ENCODE measurements around the gene NSUN4. TPM values are rescaled to one million over a fixed set of nuclear protein-coding genes. Genes with fewer than 3 reads are reported as not detected.

NSUN4 gene
- total and polyA plus RNA-seq, 2 of the 13 experiments (the other 11 are each of a cell fraction or from before 2014, with no cell fraction given): 21.5 to 23.5 TPM

GRCh38 chr1:46401964-46402626 is 61.5 kb downstream of the NSUN4 start (continued):
- no peak for TF ChIP-seq BRF2 (CRISPR knock-in tag; IDR thresholded peaks at IDR 0.05)
- TF ChIP-seq KLF11 (CRISPR knock-in tag; IDR thresholded peaks at IDR 0.05): no peak
- peak; percentile 69 for TF ChIP-seq RXRB (CRISPR knock-in tag; IDR thresholded peaks at IDR 0.05; ENCODE audit: borderline replicate concordance)
- TF ChIP-seq JUN (CRISPR knock-in tag; IDR thresholded peaks at IDR 0.05): no peak
- no peak for TF ChIP-seq TERF1 (CRISPR knock-in tag; IDR thresholded peaks at IDR 0.05)
- peak; percentile 81; the same call in 1 of the 2 replicates for TF ChIP-seq ZIK1 (CRISPR knock-in tag; IDR thresholded peaks at IDR 0.05; ENCODE audit: borderline replicate concordance, low read depth)
- no peak for TF ChIP-seq PAX8 (CRISPR knock-in tag; IDR thresholded peaks at IDR 0.05; ENCODE audit: borderline replicate concordance)
- TF ChIP-seq ZNF292 (CRISPR knock-in tag; IDR thresholded peaks at IDR 0.05; ENCODE audit: borderline replicate concordance, low read depth): peak; percentile 62; the same call in 1 of the 2 replicates
- TF ChIP-seq REST (IDR thresholded peaks at IDR 0.05; ENCODE audit: borderline replicate concordance in 1 of 2, low read depth in 1 of 2, low read length in 2 of 2): no peak
- TF ChIP-seq ZNF687 (CRISPR knock-in tag; IDR thresholded peaks at IDR 0.05): peak; percentile 76
- no peak for TF ChIP-seq ZNF235 (CRISPR knock-in tag; IDR thresholded peaks at IDR 0.05; ENCODE audit: borderline replicate concordance)

Measured in HepG2 (cell line).